ENCODE data around the gene PMF1. TPM values are rescaled to one million over a fixed set of nuclear protein-coding genes. Genes with fewer than 3 reads are reported as not detected.
A peak's percentile ranks its signal among the peaks of the same experiment; 100 is the strongest.
"Not testable (repeated sequence)": the region's sequence is repeated elsewhere in the genome, so short reads cannot be mapped to it uniquely, and the experiment has no call there.

Gene PMF1
- total RNA-seq, 1 donor from 2014 or later = 62.0 TPM

GRCh38 chr1:156212130-156212529, 677 bp upstream of the PMF1 start:
- Mint-ChIP-seq H3K27me3 (no peaks in the 10 kb centered on the region), H3K27ac (peak overlapping the region; percentile 100), H3K36me3 (peaks cover 23% of the 10 kb centered on the region), H3K4me3 (peak overlapping the region; percentile 98), H3K4me1 (ENCODE audit: unreplicated experiment) (peaks cover 4% of the 10 kb centered on the region), H3K9me3 (no peaks in the 10 kb centered on the region)
- no peak for DNase-seq (ENCODE audit: extremely low spot score, unreplicated experiment)
- TF ChIP-seq, protein P1, sequence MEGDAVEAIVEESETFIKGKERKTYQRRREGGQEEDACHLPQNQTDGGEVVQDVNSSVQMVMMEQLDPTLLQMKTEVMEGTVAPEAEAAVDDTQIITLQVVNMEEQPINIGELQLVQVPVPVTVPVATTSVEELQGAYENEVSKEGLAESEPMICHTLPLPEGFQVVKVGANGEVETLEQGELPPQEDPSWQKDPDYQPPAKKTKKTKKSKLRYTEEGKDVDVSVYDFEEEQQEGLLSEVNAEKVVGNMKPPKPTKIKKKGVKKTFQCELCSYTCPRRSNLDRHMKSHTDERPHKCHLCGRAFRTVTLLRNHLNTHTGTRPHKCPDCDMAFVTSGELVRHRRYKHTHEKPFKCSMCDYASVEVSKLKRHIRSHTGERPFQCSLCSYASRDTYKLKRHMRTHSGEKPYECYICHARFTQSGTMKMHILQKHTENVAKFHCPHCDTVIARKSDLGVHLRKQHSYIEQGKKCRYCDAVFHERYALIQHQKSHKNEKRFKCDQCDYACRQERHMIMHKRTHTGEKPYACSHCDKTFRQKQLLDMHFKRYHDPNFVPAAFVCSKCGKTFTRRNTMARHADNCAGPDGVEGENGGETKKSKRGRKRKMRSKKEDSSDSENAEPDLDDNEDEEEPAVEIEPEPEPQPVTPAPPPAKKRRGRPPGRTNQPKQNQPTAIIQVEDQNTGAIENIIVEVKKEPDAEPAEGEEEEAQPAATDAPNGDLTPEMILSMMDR (conservative IDR thresholded peaks at IDR 0.05) = no peak

DNA sequence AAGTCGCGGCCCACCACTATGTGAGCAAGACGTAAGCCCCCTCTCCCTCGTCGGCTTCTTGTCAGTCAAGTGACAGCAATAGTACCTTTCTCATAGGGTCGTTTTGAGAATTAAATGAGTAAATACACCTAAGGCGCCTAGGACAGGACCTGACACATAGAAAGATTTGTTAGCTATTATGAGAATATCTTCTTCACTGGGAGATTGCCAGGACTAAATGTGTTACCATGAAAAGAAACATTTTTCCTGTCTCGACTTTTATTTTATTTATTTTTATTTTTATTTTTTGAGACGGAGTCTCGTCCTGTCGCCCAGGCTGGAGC, 798 bp downstream of the PMF1 start:
- peak overlapping the region; percentile 98 for H3K4me3 Mint-ChIP-seq
- peaks cover 4% of the 10 kb centered on the region for H3K4me1 Mint-ChIP-seq (ENCODE audit: unreplicated experiment)
- TF ChIP-seq, protein P1 (conservative IDR thresholded peaks at IDR 0.05) = no peak
- H3K27ac Mint-ChIP-seq = peak overlapping the region; percentile 100
- peaks cover 23% of the 10 kb centered on the region for H3K36me3 Mint-ChIP-seq
- no peak for DNase-seq (ENCODE audit: extremely low spot score, unreplicated experiment)
- no peaks in the 10 kb centered on the region for H3K27me3 Mint-ChIP-seq
- H3K9me3 Mint-ChIP-seq = no peaks in the 10 kb centered on the region

- H3K4me3 Mint-ChIP-seq = peak overlapping the region; percentile 91
- H3K27me3 Mint-ChIP-seq = no peaks in the 10 kb centered on the region
- no peaks in the 10 kb centered on the region for H3K9me3 Mint-ChIP-seq
- TF ChIP-seq, protein P1 (conservative IDR thresholded peaks at IDR 0.05) = no peak
- H3K36me3 Mint-ChIP-seq = peaks cover 20% of the 10 kb centered on the region
- H3K4me1 Mint-ChIP-seq (ENCODE audit: unreplicated experiment) = peaks cover 4% of the 10 kb centered on the region
- DNase-seq (ENCODE audit: extremely low spot score, unreplicated experiment) = no peak
- H3K27ac Mint-ChIP-seq = peak overlapping the region; percentile 95
Observed at GRCh38 chr1:156214024-156214748, 1.4 kb downstream of the PMF1 start.

- not testable (repeated sequence) for H3K27me3 Mint-ChIP-seq; H3K4me3 Mint-ChIP-seq; DNase-seq (ENCODE audit: extremely low spot score, unreplicated experiment); H3K4me1 Mint-ChIP-seq (ENCODE audit: unreplicated experiment); H3K27ac Mint-ChIP-seq; H3K9me3 Mint-ChIP-seq
- H3K36me3 Mint-ChIP-seq = peaks cover 23% of the 10 kb centered on the region
Observed at GRCh38 chr1:156216361-156217086, 3.7 kb downstream of the PMF1 start.

DNA sequence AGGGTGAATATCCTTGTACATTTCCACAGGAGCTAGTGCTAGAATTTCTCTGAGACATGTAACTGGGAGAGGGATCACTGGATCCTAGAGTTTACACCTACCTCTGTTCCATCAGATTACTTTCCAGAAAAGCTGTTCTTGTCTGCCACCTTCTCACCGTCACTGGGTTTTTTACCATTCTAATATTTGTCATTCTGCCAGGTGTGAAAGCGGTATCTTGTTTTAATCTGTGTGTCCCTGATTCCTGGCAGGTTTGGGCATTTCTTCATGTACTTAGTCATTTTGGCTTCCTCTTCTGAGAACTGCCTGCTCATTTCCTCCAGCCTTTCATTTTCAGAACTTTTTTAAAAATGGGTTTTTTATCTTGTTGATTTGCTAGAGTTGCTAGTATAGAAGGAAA, 5.1 kb downstream of the PMF1 start:
- no peak for DNase-seq (ENCODE audit: extremely low spot score, unreplicated experiment)
- Mint-ChIP-seq H3K27ac (peak overlapping the region; percentile 13), H3K36me3 (peaks cover 18% of the 10 kb centered on the region), H3K27me3 (no peaks in the 10 kb centered on the region), H3K4me1 (ENCODE audit: unreplicated experiment) (peaks cover 4% of the 10 kb centered on the region), H3K4me3 (no peak overlapping the region), H3K9me3 (no peaks in the 10 kb centered on the region)
- TF ChIP-seq, protein P1 (conservative IDR thresholded peaks at IDR 0.05) = no peak

GRCh38 chr1:156220226-156220625, 7.4 kb downstream of the PMF1 start:
- Mint-ChIP-seq H3K9me3 (no peaks in the 10 kb centered on the region), H3K27me3 (no peaks in the 10 kb centered on the region), H3K4me3 (no peak overlapping the region), H3K36me3 (peaks cover 17% of the 10 kb centered on the region), H3K27ac (no peak overlapping the region), H3K4me1 (ENCODE audit: unreplicated experiment) (peaks cover under 1% of the 10 kb centered on the region)
- DNase-seq (ENCODE audit: extremely low spot score, unreplicated experiment) = no peak
- TF ChIP-seq, protein P1 (conservative IDR thresholded peaks at IDR 0.05) = no peak

Measured in type B pancreatic cell (in vitro differentiated cells).